Measurements from ENCODE around the gene SLC39A2.

DNA sequence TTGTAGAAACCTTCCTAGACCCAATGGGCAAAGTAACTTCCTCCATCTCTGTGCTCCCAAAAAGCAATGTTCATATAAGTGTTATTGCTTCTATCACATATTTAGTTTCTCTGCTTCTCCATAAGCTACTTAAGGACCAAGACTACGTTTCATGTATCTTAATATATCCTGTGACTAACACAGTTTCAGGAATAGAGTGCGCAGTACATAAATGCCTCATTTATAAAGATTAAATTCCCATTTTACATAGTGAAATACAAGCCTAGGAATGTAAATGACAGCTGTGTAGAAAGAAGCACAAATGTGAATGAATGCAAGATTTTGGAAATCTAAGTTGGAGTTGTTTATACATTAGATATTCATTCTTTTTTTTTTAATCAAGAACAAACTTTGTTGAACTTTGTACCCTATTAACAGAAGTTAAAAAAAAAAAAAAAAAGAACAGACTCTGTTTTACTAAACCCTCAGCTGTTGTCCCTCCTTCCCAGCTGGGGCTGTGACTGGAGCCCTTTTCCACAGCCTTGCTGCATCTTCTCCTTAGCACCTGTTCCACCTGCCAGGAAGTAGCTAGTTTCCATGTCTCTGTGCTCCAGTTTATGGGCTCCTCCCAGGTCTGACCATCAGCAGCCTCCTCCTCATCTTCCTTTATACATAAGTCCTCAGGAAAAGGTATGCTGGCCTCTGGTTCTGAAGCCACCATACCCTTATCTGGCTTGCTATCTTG is 16.3 kb upstream of the SLC39A2 start:
- TF ChIP-seq EP300 (IDR thresholded peaks at IDR 0.05) (no peak), POLR2A (IDR thresholded peaks at IDR 0.05) (no peak)

All from tibial nerve (tissue), 3 donors.